GM12892 (cell line): Measurements from ENCODE around the gene MTMR6.

Experiments
- DNase-seq: peaks from one replicate; pipeline ENCODE4 v3.0.0; 2011; ENCODE audit not compliant: insufficient read length
- FAIRE-seq: peaks from 2 replicates; lab custom pipeline; 2011; peaks lifted over from hg19 to GRCh38; lab: Jason Lieb, UNC
- POLR2A ChIP-seq: IDR thresholded peaks from 2 replicates; pipeline ENCODE4 v1.6.1; 2011; ENCODE audit warnings: low read depth, low read length, control low read depth
- POLR2AphosphoS5 ChIP-seq: IDR thresholded peaks from 2 replicates; pipeline ENCODE4 v1.6.1; 2011; ENCODE audit warnings: low read depth, low read length, control low read depth
- TAF1 ChIP-seq: IDR thresholded peaks from 2 replicates; pipeline ENCODE4 v1.6.1; 2011; ENCODE audit warnings: low read depth, mild to moderate bottlenecking, control low read depth, low read length, borderline replicate concordance

The MTMR6 gene

DNA sequence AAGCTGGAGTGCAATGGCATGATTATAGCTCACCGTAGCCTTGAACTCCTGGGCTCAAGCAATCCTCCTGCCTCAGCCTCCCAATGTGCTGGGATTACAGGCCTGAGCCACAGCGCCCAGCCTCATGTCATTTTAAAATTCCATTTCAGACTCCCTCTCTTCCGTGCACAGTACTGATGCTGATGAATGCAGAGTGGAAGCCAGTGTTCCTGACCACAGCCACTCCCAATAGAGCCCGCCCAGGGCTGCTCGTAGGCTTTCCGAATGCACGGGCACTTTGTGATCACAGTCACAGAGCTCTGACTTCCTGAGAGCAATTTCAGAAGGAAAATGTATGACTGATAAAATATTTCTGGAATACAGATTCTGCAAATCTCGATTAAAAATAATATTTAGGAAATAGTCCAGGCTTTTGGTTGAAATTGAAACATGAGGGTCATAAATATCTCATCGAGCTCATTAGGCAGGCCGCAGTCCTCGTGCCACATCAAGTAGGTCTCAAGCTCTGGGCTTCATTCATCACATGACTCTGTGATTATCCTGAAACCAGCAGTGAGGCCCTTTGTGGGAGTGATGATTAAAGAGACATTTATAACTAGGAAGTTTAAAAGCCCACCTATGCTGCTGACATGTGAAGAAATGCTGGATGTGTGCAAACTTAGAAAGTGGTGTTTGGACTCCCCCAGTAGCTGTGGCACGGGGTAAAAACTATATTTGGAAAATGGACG, 76.3 kb downstream of the MTMR6 start:
- no peak for DNase-seq
- FAIRE-seq: no peak
- TF ChIP-seq POLR2A (no peak), TAF1 (no peak), POLR2AphosphoS5 (no peak)

- TF ChIP-seq TAF1: no peak
- TF ChIP-seq POLR2AphosphoS5: no peak
- no peak for TF ChIP-seq POLR2A
- no peak for DNase-seq
- FAIRE-seq: no peak
Observed at GRCh38 chr13:25207291-25207810, 79.9 kb downstream of the MTMR6 start.

GRCh38 chr13:25204863-25205262, 82.4 kb downstream of the MTMR6 start:
- no peak for FAIRE-seq
- TF ChIP-seq TAF1 (no peak), POLR2A (no peak), POLR2AphosphoS5 (no peak)
- DNase-seq: no peak

- FAIRE-seq (no peak), DNase-seq (no peak)
- TF ChIP-seq TAF1: no peak
- TF ChIP-seq POLR2A: no peak
- no peak for TF ChIP-seq POLR2AphosphoS5
Observed at GRCh38 chr13:25203127-25203740, 84.1 kb downstream of the MTMR6 start.

DNA sequence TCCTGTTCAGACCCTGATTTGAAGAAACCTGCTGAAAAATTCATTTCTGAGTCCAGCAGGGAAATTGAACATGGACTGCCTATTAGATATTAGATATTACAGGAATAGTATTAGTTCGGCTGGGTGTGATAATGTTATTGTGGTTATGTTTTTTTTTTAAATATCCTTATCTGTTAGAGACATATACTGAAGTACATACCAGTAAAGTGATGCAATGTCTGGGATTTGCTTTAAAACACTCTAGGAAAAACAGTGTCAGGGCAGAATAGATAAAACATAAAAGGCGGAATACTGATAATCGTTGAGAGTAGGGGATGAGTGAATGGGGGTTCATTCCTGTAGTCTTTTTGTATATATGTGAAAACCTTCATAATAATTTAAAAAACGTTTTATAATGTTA, 86.5 kb downstream of the MTMR6 start:
- no peak for FAIRE-seq
- DNase-seq: no peak
- TF ChIP-seq POLR2AphosphoS5 (no peak), TAF1 (no peak), POLR2A (no peak)

DNA sequence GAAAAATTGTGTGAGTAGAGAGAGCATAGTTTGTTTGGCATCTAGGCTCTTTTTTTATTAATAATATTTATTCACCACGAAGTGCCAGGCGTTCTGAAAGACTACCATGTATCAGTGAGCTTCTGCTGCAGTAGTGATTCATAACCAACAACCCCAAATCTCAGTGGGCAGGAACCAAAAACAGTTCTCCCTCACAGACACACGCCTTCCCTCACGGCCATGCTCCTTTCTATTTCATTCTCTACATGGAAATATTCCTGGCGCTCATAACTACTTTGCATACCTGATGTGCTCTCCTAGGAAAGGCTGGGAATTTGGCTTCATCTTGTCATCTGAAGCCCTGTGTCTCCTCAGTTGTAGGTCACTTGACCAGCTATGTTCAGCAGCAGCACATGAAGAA, 88.6 kb downstream of the MTMR6 start:
- DNase-seq (no peak), FAIRE-seq (no peak)
- TF ChIP-seq TAF1: no peak
- TF ChIP-seq POLR2A: no peak
- no peak for TF ChIP-seq POLR2AphosphoS5

- FAIRE-seq (no peak), DNase-seq (no peak)
- TF ChIP-seq POLR2AphosphoS5 (no peak), POLR2A (no peak), TAF1 (no peak)
Observed at GRCh38 chr13:25196971-25197370, 90.3 kb downstream of the MTMR6 start.
